Stimulated activated CD8-positive, alpha-beta memory T cell treated with anti-CD3 and anti-CD28 coated beads, Interleukin-7, amount 100 ng/mL, for 24 hours (primary cell): ENCODE measurements around the gene DACH2.

Experiments used
- DNase-seq: peaks from one replicate; pipeline ENCODE4 v3.0.0-alpha.2; 2020; ENCODE audit warnings: low read depth

DACH2 gene

DNA sequence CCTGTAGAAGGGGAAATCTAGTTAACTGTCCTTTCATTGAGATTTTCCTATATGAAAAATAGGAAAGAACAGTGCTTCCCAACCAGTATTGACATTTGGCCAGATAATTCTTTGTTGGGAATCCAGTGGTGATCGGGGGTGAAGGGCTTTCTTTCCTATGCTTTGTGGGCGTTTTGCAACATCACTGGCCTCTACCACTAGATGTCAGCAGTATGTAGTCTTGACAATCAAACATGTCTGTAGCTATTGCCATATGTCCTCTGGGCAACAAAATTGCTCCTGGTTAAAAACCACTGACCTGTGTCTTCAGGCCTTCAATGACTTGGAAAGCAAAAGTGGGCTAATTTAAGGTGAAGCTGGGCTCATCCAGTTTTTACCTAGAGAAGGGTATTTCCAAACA lies 658.5 kb downstream of the DACH2 start:
- DNase-seq = no peak

DNA sequence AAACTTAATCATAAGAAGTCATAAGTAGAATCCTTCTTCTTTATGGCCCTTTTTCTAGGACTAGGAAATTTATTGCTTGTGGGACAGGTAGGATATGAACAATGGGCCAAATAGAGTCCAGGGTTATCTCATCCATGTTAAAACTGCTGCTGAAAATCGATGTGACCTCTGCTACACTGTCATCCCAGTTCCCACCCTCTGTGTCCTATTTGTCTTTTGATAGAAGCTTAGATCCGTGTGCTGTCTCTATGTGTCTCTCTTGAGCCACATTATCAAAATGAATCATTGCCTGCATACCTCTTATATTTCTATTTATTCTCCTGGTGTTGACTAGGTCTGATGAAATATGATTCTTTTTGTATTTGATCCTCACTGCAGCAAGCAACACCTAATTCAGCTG lies 661.4 kb downstream of the DACH2 start:
- DNase-seq = no peak

DNA sequence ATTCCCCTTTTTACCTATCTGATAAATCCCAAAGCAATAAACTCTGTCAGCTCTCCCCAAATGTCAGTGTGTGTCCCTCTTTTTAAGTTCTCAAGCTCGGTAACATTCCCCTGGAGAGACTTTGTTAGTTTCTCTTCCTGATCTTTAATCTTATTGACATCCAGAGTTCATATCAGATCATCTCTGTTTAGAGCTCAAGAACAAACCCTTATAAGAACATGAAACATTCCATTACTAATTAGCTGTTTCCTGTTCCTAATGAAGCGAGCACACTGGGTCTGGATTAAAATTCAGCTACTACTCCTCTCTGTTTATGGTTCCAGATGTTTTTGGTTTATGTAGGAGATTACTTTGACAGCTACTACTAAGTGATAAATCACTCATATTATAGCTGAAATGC lies 681.5 kb downstream of the DACH2 start:
- DNase-seq = no peak

DNA sequence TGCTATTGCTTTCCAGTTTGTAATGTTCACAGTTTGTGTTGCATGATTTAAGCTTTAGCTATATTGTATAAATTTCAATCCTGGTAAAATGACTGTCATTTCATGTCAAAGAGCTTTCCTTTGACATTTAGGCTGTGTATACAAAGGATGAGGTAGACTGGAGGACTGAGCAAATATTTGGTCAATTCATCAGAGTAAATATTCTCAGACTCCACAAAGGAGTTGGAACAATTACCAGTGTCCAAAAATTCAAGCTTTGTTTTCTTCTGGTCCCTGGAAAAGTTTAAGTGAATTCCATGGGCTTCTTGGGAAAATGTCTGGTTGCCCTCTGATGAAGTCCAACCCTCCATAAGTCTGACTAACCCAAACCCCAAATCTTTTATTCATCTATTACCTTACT lies 682.4 kb downstream of the DACH2 start:
- DNase-seq = no peak

DNA sequence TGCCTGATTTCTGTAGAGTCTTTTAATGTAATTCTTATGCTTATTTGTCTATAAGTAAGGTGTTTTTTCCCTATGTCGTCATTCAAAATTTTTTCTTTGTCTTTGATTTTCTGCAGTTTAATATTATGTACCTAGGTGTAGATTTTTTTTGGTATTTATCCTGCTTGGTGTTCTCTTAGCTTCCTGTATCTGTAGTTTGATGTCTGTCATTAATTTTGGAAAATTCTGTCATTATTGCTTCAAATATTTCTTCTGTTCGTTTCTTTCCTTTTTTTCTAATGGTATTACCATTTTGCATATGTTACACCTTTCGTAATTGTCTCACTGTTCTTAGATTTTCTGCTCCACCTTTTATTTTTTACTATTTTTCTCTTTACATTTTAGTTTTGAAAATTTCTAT lies 696.9 kb downstream of the DACH2 start:
- no peak for DNase-seq
